Measurements from ENCODE around the gene KIAA0513.

KIAA0513 gene

GRCh38 chr16:85004587-85005205 lies 22.9 kb upstream of the KIAA0513 start:
- no peak for DNase-seq (ENCODE audit: low read depth in 2 of 2)

- DNase-seq (ENCODE audit: low read depth in 2 of 2) = no peak
These were observed 22.1 kb upstream of the KIAA0513 start for GRCh38 chr16:85005285-85006069.

GRCh38 chr16:85006639-85007038 lies 21.0 kb upstream of the KIAA0513 start:
- no peak for DNase-seq (ENCODE audit: low read depth in 2 of 2)

GRCh38 chr16:85007496-85008214 lies 19.9 kb upstream of the KIAA0513 start:
- no peak for DNase-seq (ENCODE audit: low read depth in 2 of 2)

GRCh38 chr16:85008271-85008670 lies 19.3 kb upstream of the KIAA0513 start:
- DNase-seq (ENCODE audit: low read depth in 2 of 2) = no peak

- no peak for DNase-seq (ENCODE audit: low read depth in 2 of 2)
These were observed 17.1 kb upstream of the KIAA0513 start for GRCh38 chr16:85010446-85010930.

GRCh38 chr16:85010931-85011845 lies 16.4 kb upstream of the KIAA0513 start, which contains the start of gene ZDHHC7:
TSS of gene ZDHHC7 (minus strand) at chr16:85011535. CDS start at chr16:84990618, 20,917 bp downstream.
- DNase-seq (ENCODE audit: low read depth in 2 of 2) = peak; percentile 79 to 82

GRCh38 chr16:85011846-85012284 lies 15.7 kb upstream of the KIAA0513 start:
- DNase-seq (ENCODE audit: low read depth in 2 of 2) = no peak

- no peak for DNase-seq (ENCODE audit: low read depth in 2 of 2)
These were observed 13.3 kb upstream of the KIAA0513 start for GRCh38 chr16:85014311-85014710.

- DNase-seq (ENCODE audit: low read depth in 2 of 2) = no peak
These were observed 12.0 kb upstream of the KIAA0513 start for GRCh38 chr16:85015481-85016187.

GRCh38 chr16:85017151-85017550 lies 10.4 kb upstream of the KIAA0513 start:
- no peak for DNase-seq (ENCODE audit: low read depth in 2 of 2)

GRCh38 chr16:85017633-85018032 lies 10.0 kb upstream of the KIAA0513 start:
- DNase-seq (ENCODE audit: low read depth in 2 of 2) = no peak

- DNase-seq (ENCODE audit: low read depth in 2 of 2) = no peak
These were observed 8.9 kb upstream of the KIAA0513 start for GRCh38 chr16:85018529-85019236.

GRCh38 chr16:85019659-85020245 lies 7.8 kb upstream of the KIAA0513 start:
- no peak for DNase-seq (ENCODE audit: low read depth in 2 of 2)

- DNase-seq (ENCODE audit: low read depth in 2 of 2) = no peak
These were observed 1.6 kb upstream of the KIAA0513 start for GRCh38 chr16:85025781-85026653.

- DNase-seq (ENCODE audit: low read depth in 2 of 2) = no peak
These were observed 892 bp upstream of the KIAA0513 start for GRCh38 chr16:85026703-85027102.

GRCh38 chr16:85027958-85028684 lies 526 bp downstream of the KIAA0513 start:
- no peak for DNase-seq (ENCODE audit: low read depth in 2 of 2)
